ENCODE results near the gene WIZ. TPM values are rescaled to one million over a fixed set of nuclear protein-coding genes. Genes with fewer than 3 reads are reported as not detected.
"Not testable (repeated sequence)": the region's sequence is repeated elsewhere in the genome, so short reads cannot be mapped to it uniquely, and the experiment has no call there.

The WIZ gene
- total RNA-seq, 2 experiments from 2014 or later: 19.3 to 21.0 TPM

- ATAC-seq (no peak), DNase-seq (no peak)
- no peak overlapping the region for H3K4me3 Mint-ChIP-seq
- no peaks in the 10 kb centered on the region for H3K27me3 Mint-ChIP-seq
- no peaks in the 10 kb centered on the region for H3K9me3 Mint-ChIP-seq
- H3K36me3 Mint-ChIP-seq (ENCODE audit: low read depth): peaks cover 34% of the 10 kb centered on the region
- no peak for TF ChIP-seq CTCF (IDR thresholded peaks at IDR 0.05)
- H3K27ac Mint-ChIP-seq: no peak overlapping the region
- intact Hi-C loops (cut with micrococcal nuclease): no loop called here
- peaks cover 2% of the 10 kb centered on the region for H3K4me1 Mint-ChIP-seq (ENCODE audit: low read depth)
- ChIA-PET CTCF (interaction anchor here (1.2 kb wide), 1 partner anchor 157 kb away, joined by 3 read pairs; no protein-coding TSS in a partner anchor), POLR2A (no interaction called here)
These were observed 50.6 kb downstream of the WIZ start for GRCh38 chr19:15399234-15399515.

DNA sequence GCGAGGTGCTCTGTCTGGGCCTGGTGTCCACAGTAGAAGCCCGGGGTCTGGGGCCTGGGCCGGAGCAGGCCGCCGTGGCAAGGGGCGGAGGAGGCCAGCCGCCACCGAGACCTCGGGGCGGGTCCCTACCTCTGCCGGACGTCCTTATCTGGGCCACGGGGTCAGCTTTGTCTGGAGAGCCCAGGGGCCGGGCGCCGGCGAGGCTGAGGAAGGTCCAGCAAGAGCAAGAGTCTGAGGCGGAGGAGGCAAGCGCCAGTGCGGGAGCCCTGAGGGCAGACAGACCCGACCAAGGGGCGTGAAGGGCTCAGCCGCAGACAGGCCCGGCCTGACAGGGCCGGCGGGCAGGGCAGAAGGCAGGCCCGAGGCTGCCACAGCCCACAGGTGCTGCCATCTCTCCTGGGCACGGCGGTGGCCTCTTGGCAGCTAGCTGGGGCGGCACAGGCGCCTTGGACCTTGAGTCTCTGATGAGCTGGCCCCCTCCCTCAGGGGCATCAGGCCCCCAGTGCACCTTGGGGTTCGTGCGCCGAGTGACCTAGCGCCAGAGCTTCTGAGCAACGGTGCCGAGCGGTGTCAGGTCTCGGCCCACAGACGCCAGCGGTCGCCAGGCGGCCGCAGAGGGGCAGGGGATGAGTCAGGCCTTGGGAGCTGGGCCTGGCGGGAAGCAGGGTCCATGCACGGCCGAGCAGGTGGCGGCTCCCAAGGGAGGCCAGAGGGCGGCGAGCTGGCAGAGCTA, 51.1 kb downstream of the WIZ start:
- no peak for DNase-seq
- POLR2A ChIA-PET: interaction anchor here (1.3 kb wide), 1 partner anchor 20 kb away, joined by 3 read pairs; no protein-coding TSS in a partner anchor
- H3K9me3 Mint-ChIP-seq: no peaks in the 10 kb centered on the region
- peaks cover 39% of the 10 kb centered on the region for H3K36me3 Mint-ChIP-seq (ENCODE audit: low read depth)
- CTCF ChIA-PET: interaction anchor here (1.2 kb wide), 1 partner anchor 157 kb away, joined by 3 read pairs; no protein-coding TSS in a partner anchor
- no peak for TF ChIP-seq CTCF (IDR thresholded peaks at IDR 0.05)
- peaks cover 2% of the 10 kb centered on the region for H3K4me1 Mint-ChIP-seq (ENCODE audit: low read depth)
- no peak overlapping the region for H3K4me3 Mint-ChIP-seq
- intact Hi-C loops (cut with micrococcal nuclease): no loop called here
- no peaks in the 10 kb centered on the region for H3K27me3 Mint-ChIP-seq
- H3K27ac Mint-ChIP-seq: no peak overlapping the region
- ATAC-seq: no peak

- Mint-ChIP-seq H3K4me1 (ENCODE audit: low read depth) (peaks cover 2% of the 10 kb centered on the region), H3K27me3 (no peaks in the 10 kb centered on the region), H3K9me3 (no peaks in the 10 kb centered on the region), H3K4me3 (no peak overlapping the region), H3K36me3 (ENCODE audit: low read depth) (peaks cover 46% of the 10 kb centered on the region), H3K27ac (no peak overlapping the region)
- ChIA-PET POLR2A (interaction anchor here (1.3 kb wide), 1 partner anchor 19 kb away, joined by 3 read pairs; no protein-coding TSS in a partner anchor), CTCF (interaction anchor here (1.4 kb wide), 1 partner anchor 243 kb away, joined by 3 read pairs; no protein-coding TSS in a partner anchor)
- ATAC-seq: no peak
- no peak for TF ChIP-seq CTCF (IDR thresholded peaks at IDR 0.05)
- DNase-seq: no peak
- intact Hi-C loops (cut with micrococcal nuclease): no loop called here
These were observed 52.0 kb downstream of the WIZ start for GRCh38 chr19:15397782-15398181.

DNA sequence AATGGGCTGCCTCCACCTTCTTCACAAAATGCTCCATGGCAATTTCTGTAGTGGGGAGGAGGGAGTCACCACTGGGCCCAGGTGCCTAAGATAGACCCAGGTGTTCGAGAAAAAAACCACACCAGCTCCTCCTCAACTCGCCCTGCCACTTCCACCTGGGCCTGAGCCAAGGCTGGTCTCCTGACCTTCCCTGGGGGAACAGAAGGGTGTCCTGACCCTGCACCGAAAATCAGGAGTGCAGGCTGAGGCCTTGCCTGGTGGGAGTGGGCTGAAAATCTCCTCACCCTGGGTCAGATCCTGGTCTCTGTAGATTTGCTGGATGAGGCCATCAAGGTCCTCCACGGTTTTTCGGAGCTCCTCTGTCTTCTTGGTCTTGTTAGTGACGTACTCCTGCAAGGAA, 52.5 kb downstream of the WIZ start:
- Mint-ChIP-seq H3K4me1 (ENCODE audit: low read depth) (peaks cover 2% of the 10 kb centered on the region), H3K4me3 (no peak overlapping the region), H3K36me3 (ENCODE audit: low read depth) (peaks cover 46% of the 10 kb centered on the region), H3K27ac (no peak overlapping the region), H3K9me3 (no peaks in the 10 kb centered on the region), H3K27me3 (no peaks in the 10 kb centered on the region)
- CTCF ChIA-PET: interaction anchor here (1.4 kb wide), 1 partner anchor 243 kb away, joined by 3 read pairs; no protein-coding TSS in a partner anchor
- intact Hi-C loops (cut with micrococcal nuclease): no loop called here
- POLR2A ChIA-PET: interaction anchor here (1.5 kb wide), 1 partner anchor 13 kb away, joined by 4 read pairs; no protein-coding TSS in a partner anchor
- ATAC-seq (no peak), DNase-seq (no peak)
- no peak for TF ChIP-seq CTCF (IDR thresholded peaks at IDR 0.05)

DNA sequence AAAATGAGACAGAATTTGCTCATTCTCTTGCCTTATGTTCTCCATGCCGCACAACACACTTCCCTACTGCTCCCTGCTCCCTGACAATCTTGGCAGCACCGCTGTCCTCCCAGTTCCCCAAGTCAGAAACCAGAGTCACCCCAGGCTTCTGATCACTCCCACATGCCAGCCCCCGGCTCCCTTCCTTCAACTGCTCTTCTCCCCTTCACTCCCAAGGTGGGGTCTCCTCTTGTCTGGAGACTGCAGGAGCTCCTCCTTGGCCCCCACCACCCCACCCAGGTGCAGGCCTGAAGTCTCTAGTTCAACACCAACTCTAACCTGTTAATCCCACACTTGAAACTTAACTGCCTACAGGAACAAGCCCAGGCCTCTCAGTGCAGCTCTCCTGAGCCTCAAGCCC, 53.3 kb downstream of the WIZ start:
- Mint-ChIP-seq H3K27ac (no peak overlapping the region), H3K36me3 (ENCODE audit: low read depth) (peaks cover 48% of the 10 kb centered on the region), H3K4me1 (ENCODE audit: low read depth) (peaks cover 2% of the 10 kb centered on the region), H3K4me3 (no peak overlapping the region), H3K27me3 (no peaks in the 10 kb centered on the region), H3K9me3 (no peaks in the 10 kb centered on the region)
- DNase-seq (no peak), ATAC-seq (no peak)
- ChIA-PET CTCF (no interaction called here), POLR2A (interaction anchor here (1.5 kb wide), 1 partner anchor 14 kb away, joined by 4 read pairs; no protein-coding TSS in a partner anchor)
- no peak for TF ChIP-seq CTCF (IDR thresholded peaks at IDR 0.05)
- intact Hi-C loops (cut with micrococcal nuclease): no loop called here

GRCh38 chr19:15395251-15395650, 54.5 kb downstream of the WIZ start:
- POLR2A ChIA-PET; H3K27me3 Mint-ChIP-seq; H3K27ac Mint-ChIP-seq; ATAC-seq; intact Hi-C loops (cut with micrococcal nuclease); H3K9me3 Mint-ChIP-seq; H3K4me1 Mint-ChIP-seq (ENCODE audit: low read depth); DNase-seq; CTCF ChIA-PET; H3K4me3 Mint-ChIP-seq: not testable (repeated sequence)
- H3K36me3 Mint-ChIP-seq (ENCODE audit: low read depth): peaks cover 51% of the 10 kb centered on the region
